Osteoblast (primary cell): ENCODE results near the gene RIT1. TPM values are rescaled to one million over a fixed set of nuclear protein-coding genes. Genes with fewer than 3 reads are reported as not detected.

Source experiments
- DNase-seq: peaks from one replicate; pipeline ENCODE4 v3.0.0; 2011; ENCODE audit warnings: low spot score, mixed read lengths; ENCODE audit not compliant: insufficient read length; ENCODE audit errors: missing footprints
- H2AFZ ChIP-seq: 2 replicates; pipeline ENCODE4 v1.6.0; 2011; ENCODE audit warnings: mild to moderate bottlenecking, low read length
- H3K27ac ChIP-seq: 2 replicates; pipeline ENCODE4 v1.5.1; 2011; ENCODE audit warnings: mild to moderate bottlenecking, low read depth, low read length, moderate library complexity
- H3K27me3 ChIP-seq: 2 replicates; pipeline ENCODE4 v1.6.0; 2012; ENCODE audit warnings: mild to moderate bottlenecking, control low read depth, inconsistent platforms, low read length, moderate library complexity; ENCODE audit not compliant: insufficient read depth
- H3K36me3 ChIP-seq: 2 replicates; pipeline ENCODE4 v1.5.1; 2011; ENCODE audit warnings: mild to moderate bottlenecking, low read length, control low read depth, moderate library complexity; ENCODE audit not compliant: insufficient read depth
- H3K4me1 ChIP-seq: 2 replicates; pipeline ENCODE4 v1.5.1; 2011; ENCODE audit warnings: mild to moderate bottlenecking, low read length, control low read depth, moderate library complexity; ENCODE audit not compliant: insufficient read depth
- H3K4me2 ChIP-seq: 2 replicates; pipeline ENCODE4 v1.6.0; 2011; ENCODE audit warnings: mild to moderate bottlenecking, low read length; ENCODE audit not compliant: insufficient read depth
- H3K4me3 ChIP-seq: fragments of 200-600 bp; sonication (generic); 3 replicates; pipeline ENCODE4 v1.5.1; 2012; ENCODE audit warnings: mild to moderate bottlenecking, low read length, inconsistent platforms; ENCODE audit not compliant: insufficient read depth
- H3K79me2 ChIP-seq: 2 replicates; pipeline ENCODE4 v1.6.0; 2012; ENCODE audit warnings: mild to moderate bottlenecking, low read length, control low read depth, inconsistent platforms; ENCODE audit not compliant: insufficient read depth
- H3K9me3 ChIP-seq: 2 replicates; pipeline ENCODE4 v1.5.1; 2011; ENCODE audit warnings: low read depth, low read length, control low read depth
- H4K20me1 ChIP-seq: 2 replicates; pipeline ENCODE4 v1.6.0; 2012; ENCODE audit warnings: mild to moderate bottlenecking, low read length, control low read depth; ENCODE audit not compliant: insufficient read depth
- CTCF ChIP-seq: IDR thresholded peaks from 2 replicates; pipeline ENCODE4 v1.5.1; 2011; ENCODE audit warnings: mild to moderate bottlenecking, low read depth, low read length, moderate library complexity; ENCODE audit errors: extremely low read depth
- total RNA-seq: library from RNA; depleted of rRNA; stranded (reverse); fragments of >200 nt; gene quantifications from 2 replicates; pipeline ENCODE4 v1.2.3, GENCODE V29; 2012

The RIT1 gene
- total RNA-seq, 1 donor = 36.9 TPM

- Histone ChIP-seq H4K20me1 (peaks cover 20% of the 10 kb centered on the region), H3K4me1 (peaks cover 28% of the 10 kb centered on the region), H3K4me2 (peak overlapping the region; percentile 83), H2AFZ (peak overlapping the region; percentile 83), H3K36me3 (peaks cover 29% of the 10 kb centered on the region), H3K4me3 (peak overlapping the region; percentile 99), H3K9me3 (no peaks in the 10 kb centered on the region), H3K79me2 (peaks cover 42% of the 10 kb centered on the region), H3K27ac (peak overlapping the region; percentile 98), H3K27me3 (no peaks in the 10 kb centered on the region)
- TF ChIP-seq CTCF = no peak
- DNase-seq = peak; percentile 43
Observed at GRCh38 chr1:155934936-155935590, 23.9 kb upstream of the RIT1 start.

GRCh38 chr1:155934097-155934935, 23.2 kb upstream of the RIT1 start, which contains the start of gene KHDC4:
TSS of gene KHDC4 (minus strand) at chr1:155934413. CDS start at chr1:155934373, 40 bp downstream.
- Histone ChIP-seq H3K79me2 (peaks cover 47% of the 10 kb centered on the region), H3K9me3 (no peaks in the 10 kb centered on the region), H2AFZ (peak within 1 kb of the TSS; percentile 90), H3K4me3 (peak within 1 kb of the TSS; percentile 99), H3K27me3 (no peaks in the 10 kb centered on the region), H3K27ac (peak within 1 kb of the TSS; percentile 98), H4K20me1 (peaks cover 24% of the 10 kb centered on the region), H3K36me3 (peaks cover 36% of the 10 kb centered on the region), H3K4me2 (peak within 1 kb of the TSS; percentile 83), H3K4me1 (peaks cover 29% of the 10 kb centered on the region)
- DNase-seq = peak; percentile 93
- TF ChIP-seq CTCF = no peak

GRCh38 chr1:155933591-155934096, 22.5 kb upstream of the RIT1 start:
- Histone ChIP-seq H3K4me3 (peak overlapping the region; percentile 99), H2AFZ (peak overlapping the region; percentile 90), H3K36me3 (peaks cover 43% of the 10 kb centered on the region), H3K9me3 (no peaks in the 10 kb centered on the region), H3K27me3 (no peaks in the 10 kb centered on the region), H3K4me1 (peaks cover 32% of the 10 kb centered on the region), H3K4me2 (peak overlapping the region; percentile 83), H3K27ac (peak overlapping the region; percentile 98), H3K79me2 (peaks cover 52% of the 10 kb centered on the region), H4K20me1 (peaks cover 24% of the 10 kb centered on the region)
- DNase-seq = peak; percentile 74
- no peak for TF ChIP-seq CTCF

- H3K27me3 ChIP-seq = no peaks in the 10 kb centered on the region
- H3K9me3 ChIP-seq = no peaks in the 10 kb centered on the region
- H3K27ac ChIP-seq = peak overlapping the region; percentile 98
- no peak for TF ChIP-seq CTCF
- peaks cover 58% of the 10 kb centered on the region for H3K79me2 ChIP-seq
- peaks cover 24% of the 10 kb centered on the region for H4K20me1 ChIP-seq
- peaks cover 54% of the 10 kb centered on the region for H3K36me3 ChIP-seq
- peak overlapping the region; percentile 99 for H3K4me3 ChIP-seq
- peak; percentile 58 for DNase-seq
- H2AFZ ChIP-seq = no peak overlapping the region
- H3K4me2 ChIP-seq = peak overlapping the region; percentile 83
- peaks cover 30% of the 10 kb centered on the region for H3K4me1 ChIP-seq
Observed at GRCh38 chr1:155932487-155932886, 21.3 kb upstream of the RIT1 start.
